ENCODE measurements around the gene SERINC3.

DNA sequence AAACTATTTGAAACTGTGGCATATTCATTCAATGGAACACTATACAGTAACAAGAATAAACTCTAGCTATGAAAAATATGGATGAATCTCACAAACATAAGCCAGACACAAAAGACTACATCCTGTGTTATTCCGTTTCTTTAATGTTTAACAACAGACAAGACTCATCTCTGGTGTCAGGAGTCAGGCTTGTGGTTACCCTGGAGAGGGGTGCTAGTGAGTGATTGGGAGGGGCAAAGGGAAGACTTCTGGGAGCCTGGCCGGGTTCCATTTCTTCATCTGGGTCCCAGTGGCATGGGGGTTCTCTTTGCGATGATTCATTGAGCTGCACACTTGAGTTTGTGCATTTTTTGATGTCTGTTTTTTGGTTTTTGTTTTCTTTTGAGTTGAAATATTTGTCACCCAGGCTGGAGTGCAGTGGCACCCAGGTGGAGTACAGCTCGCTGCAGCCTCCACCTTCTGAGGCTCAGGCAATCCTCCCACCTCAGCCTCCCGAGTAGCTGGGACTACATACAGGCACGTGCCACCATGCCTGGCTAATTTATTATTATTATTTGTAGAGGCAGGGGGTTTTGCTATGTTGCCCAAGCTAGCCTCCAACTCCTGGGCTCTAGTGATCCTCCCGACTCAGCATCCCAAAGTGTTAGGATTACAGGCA is 67.4 kb downstream of the SERINC3 start:
- TF ChIP-seq, protein P1, sequence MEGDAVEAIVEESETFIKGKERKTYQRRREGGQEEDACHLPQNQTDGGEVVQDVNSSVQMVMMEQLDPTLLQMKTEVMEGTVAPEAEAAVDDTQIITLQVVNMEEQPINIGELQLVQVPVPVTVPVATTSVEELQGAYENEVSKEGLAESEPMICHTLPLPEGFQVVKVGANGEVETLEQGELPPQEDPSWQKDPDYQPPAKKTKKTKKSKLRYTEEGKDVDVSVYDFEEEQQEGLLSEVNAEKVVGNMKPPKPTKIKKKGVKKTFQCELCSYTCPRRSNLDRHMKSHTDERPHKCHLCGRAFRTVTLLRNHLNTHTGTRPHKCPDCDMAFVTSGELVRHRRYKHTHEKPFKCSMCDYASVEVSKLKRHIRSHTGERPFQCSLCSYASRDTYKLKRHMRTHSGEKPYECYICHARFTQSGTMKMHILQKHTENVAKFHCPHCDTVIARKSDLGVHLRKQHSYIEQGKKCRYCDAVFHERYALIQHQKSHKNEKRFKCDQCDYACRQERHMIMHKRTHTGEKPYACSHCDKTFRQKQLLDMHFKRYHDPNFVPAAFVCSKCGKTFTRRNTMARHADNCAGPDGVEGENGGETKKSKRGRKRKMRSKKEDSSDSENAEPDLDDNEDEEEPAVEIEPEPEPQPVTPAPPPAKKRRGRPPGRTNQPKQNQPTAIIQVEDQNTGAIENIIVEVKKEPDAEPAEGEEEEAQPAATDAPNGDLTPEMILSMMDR (IDR thresholded peaks at IDR 0.05), result no peak
- TF ChIP-seq POLR2A (IDR thresholded peaks at IDR 0.05), result no peak

Measured in testis (tissue), 2 donors.